ENCODE data around the gene LTBP2. TPM values are rescaled to one million over a fixed set of nuclear protein-coding genes. Genes with fewer than 3 reads are reported as not detected.

Gene LTBP2
- total and polyA plus RNA-seq, 2 of the 13 experiments (the other 11 are each of a cell fraction or from before 2014, with no cell fraction given) = 0.20 to 0.41 TPM

DNA sequence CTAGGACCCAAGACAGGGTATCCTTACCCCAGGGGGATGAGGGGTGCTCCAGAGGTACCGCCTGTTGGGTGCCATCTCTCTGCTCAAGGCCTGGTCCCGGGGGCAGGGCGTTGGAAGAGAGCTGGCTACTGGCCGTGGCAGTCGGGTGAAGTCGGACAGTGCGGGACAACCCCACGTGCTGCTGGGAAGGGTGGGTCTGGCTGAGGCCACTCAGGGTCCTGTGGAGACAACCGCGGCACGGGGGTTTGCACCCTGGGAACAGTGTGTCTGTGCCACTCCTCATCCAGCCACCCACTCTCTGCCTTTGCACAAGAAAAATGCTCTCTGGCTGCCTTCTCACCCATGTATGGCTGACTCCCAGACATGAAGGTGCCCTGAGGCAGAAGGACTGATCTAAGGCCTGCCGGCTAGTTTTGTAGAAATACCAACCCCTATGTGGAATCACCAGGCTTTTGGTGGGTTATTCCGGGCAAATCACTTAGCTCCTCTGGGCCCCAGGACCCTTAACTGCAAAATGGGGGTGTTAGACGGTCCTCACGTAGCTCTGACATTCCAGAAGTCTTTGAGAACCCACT is 56.5 kb downstream of the LTBP2 start:
- TF ChIP-seq ZBTB49 (CRISPR knock-in tag; IDR thresholded peaks at IDR 0.05; ENCODE audit: borderline replicate concordance) (no peak), ZNF446 (CRISPR knock-in tag; IDR thresholded peaks at IDR 0.05) (no peak), ZNF660 (CRISPR knock-in tag; IDR thresholded peaks at IDR 0.05; ENCODE audit: borderline replicate concordance, low read depth) (no peak), GFI1 (CRISPR knock-in tag; IDR thresholded peaks at IDR 0.05; ENCODE audit: borderline replicate concordance) (no peak), ZNF235 (CRISPR knock-in tag; IDR thresholded peaks at IDR 0.05; ENCODE audit: borderline replicate concordance) (no peak), RBAK (CRISPR knock-in tag; IDR thresholded peaks at IDR 0.05) (no peak), ZBTB25 (CRISPR knock-in tag; IDR thresholded peaks at IDR 0.05) (no peak), SIX4 (CRISPR knock-in tag; IDR thresholded peaks at IDR 0.05) (no peak), PTBP1 (IDR thresholded peaks at IDR 0.05; ENCODE audit: low read depth, low read length, poor library complexity, severe bottlenecking) (no peak), RARA (CRISPR knock-in tag; IDR thresholded peaks at IDR 0.05) (no peak), RELA (CRISPR knock-in tag; IDR thresholded peaks at IDR 0.05) (no peak)
- TF ChIP-seq, protein P1, sequence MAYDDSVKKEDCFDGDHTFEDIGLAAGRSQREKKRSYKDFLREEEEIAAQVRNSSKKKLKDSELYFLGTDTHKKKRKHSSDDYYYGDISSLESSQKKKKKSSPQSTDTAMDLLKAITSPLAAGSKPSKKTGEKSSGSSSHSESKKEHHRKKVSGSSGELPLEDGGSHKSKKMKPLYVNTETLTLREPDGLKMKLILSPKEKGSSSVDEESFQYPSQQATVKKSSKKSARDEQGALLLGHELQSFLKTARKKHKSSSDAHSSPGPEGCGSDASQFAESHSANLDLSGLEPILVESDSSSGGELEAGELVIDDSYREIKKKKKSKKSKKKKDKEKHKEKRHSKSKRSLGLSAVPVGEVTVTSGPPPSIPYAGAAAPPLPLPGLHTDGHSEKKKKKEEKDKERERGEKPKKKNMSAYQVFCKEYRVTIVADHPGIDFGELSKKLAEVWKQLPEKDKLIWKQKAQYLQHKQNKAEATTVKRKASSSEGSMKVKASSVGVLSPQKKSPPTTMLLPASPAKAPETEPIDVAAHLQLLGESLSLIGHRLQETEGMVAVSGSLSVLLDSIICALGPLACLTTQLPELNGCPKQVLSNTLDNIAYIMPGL (CRISPR knock-in tag; IDR thresholded peaks at IDR 0.05; ENCODE audit: borderline replicate concordance in 1 of 2, low read depth in 1 of 2) = no peak
- DNase-seq (ENCODE audit: low spot score) (no peak), ATAC-seq (no peak), FAIRE-seq (no peak)
- Histone ChIP-seq H3K9ac (ENCODE audit: insufficient read depth, low read depth, low read length) (no peak overlapping the region), H3K79me2 (ENCODE audit: insufficient read depth, low read length) (no peaks in the 10 kb centered on the region), H3K4me3 (replicated peaks in 1 of 3; ENCODE audit: insufficient read depth in 1 of 3, low read depth in 2 of 3, low read length in 3 of 3) (no peak overlapping the region), H4K20me1 (ENCODE audit: insufficient read depth, low read length) (no peaks in the 10 kb centered on the region), H3K27ac (ENCODE audit: extremely low read length, insufficient read depth, low read length) (no peak overlapping the region), H3K4me2 (ENCODE audit: low read depth, low read length) (no peak overlapping the region), H2AFZ (ENCODE audit: low read length) (no peak overlapping the region), H3K4me1 (ENCODE audit: insufficient read depth, low read length) (no peaks in the 10 kb centered on the region), H3K27me3 (ENCODE audit: control insufficient read depth in 1 of 2, insufficient read depth in 2 of 2, low read length in 2 of 2) (peaks cover 0 to 7% of the 10 kb centered on the region in 2 experiments; a peak in 2 of 5 replicates), H3K36me3 (replicated peaks in 1 of 2; ENCODE audit: control insufficient read depth in 1 of 2, insufficient read depth in 2 of 2, low read length in 2 of 2) (no peaks in the 10 kb centered on the region), H3K9me3 (ENCODE audit: low read length) (no peaks in the 10 kb centered on the region)
- CTCF ChIA-PET (ENCODE audit: low intra/inter-chr PET ratio, low total read pairs) = no interaction called here
- no TSS peak for BruUV-seq (replicated peaks)
- in situ Hi-C loops (cut with HindIII; ENCODE audit: extremely low pct_ligation_motif_present, low pct_unique_long_range_greater_than_20kb) = no loop called here
- intact Hi-C loops (cut with micrococcal nuclease; ENCODE audit: unreplicated experiment) = no loop called here
- 63% methylated on average over 8 of the region's 15 CpGs for WGBS (ENCODE audit: low lambda C conversion rate)
- POLR2A ChIA-PET = no interaction called here

All from HepG2 (cell line).